GM23338 (cell line): ENCODE results near the gene MED12L. TPM values are rescaled to one million over a fixed set of nuclear protein-coding genes. Genes with fewer than 3 reads are reported as not detected.

Experiments used
- ATAC-seq: fragments of 200-7000 bp; cut with Tn5 transposase; 3 replicates; pipeline ENCODE4 v1.9.1; 2020
- DNase-seq: peaks from one replicate; pipeline ENCODE4 v3.0.0-alpha.2; 2015; ENCODE audit warnings: low spot score
- H2AFZ ChIP-seq: fragments of 200-600 bp; sonication (generic); 2 replicates; pipeline ENCODE4 v1.8.0; 2016; ENCODE audit warnings: antibody characterized with exemption, mild to moderate bottlenecking, moderate library complexity
- H3F3A ChIP-seq: fragments of 200-600 bp; sonication (generic); replicated peaks from 2 replicates; pipeline ENCODE4 v1.8.0; 2017; ENCODE audit warnings: antibody characterized with exemption, mixed run types, low read depth
- H3K27ac ChIP-seq: fragments of 200-600 bp; sonication (generic); 2 replicates; pipeline ENCODE4 v1.6.1; 2016; ENCODE audit warnings: low read depth
- H3K27me3 ChIP-seq: fragments of 200-600 bp; sonication (generic); 2 replicates; pipeline ENCODE4 v1.8.0; 2016; ENCODE audit warnings: mild to moderate bottlenecking, mixed run types, moderate library complexity; ENCODE audit not compliant: insufficient read depth
- H3K36me3 ChIP-seq: fragments of 200-600 bp; sonication (generic); 2 replicates; pipeline ENCODE4 v1.8.0; 2016; ENCODE audit warnings: mild to moderate bottlenecking; ENCODE audit not compliant: insufficient read depth
- H3K4me1 ChIP-seq: fragments of 200-600 bp; sonication (generic); 2 replicates; pipeline ENCODE4 v1.8.0; 2016; ENCODE audit warnings: mild to moderate bottlenecking, moderate library complexity; ENCODE audit not compliant: insufficient read depth
- H3K4me2 ChIP-seq: fragments of 200-600 bp; sonication (generic); 2 replicates; pipeline ENCODE4 v1.7.1; 2017; ENCODE audit warnings: mixed run types
- H3K4me3 ChIP-seq: fragments of 200-600 bp; sonication (generic); 2 replicates; pipeline ENCODE4 v1.6.1; 2016; ENCODE audit warnings: mixed run types
- H3K79me2 ChIP-seq: fragments of 200-600 bp; sonication (generic); replicated peaks from 2 replicates; pipeline ENCODE4 v1.8.0; 2017; ENCODE audit warnings: mild to moderate bottlenecking; ENCODE audit not compliant: insufficient read depth
- H3K9me2 ChIP-seq: fragments of 200-600 bp; sonication (generic); 2 replicates; pipeline ENCODE4 v1.8.0; 2017; ENCODE audit not compliant: insufficient read depth
- H4K20me1 ChIP-seq: fragments of 200-600 bp; sonication (generic); replicated peaks from 2 replicates; pipeline ENCODE4 v1.8.0; 2017; ENCODE audit warnings: mild to moderate bottlenecking; ENCODE audit not compliant: insufficient read depth
- H3K27ac Mint-ChIP-seq: 2 replicates; pipeline ENCODE4 v1.8.0; 2020; ENCODE audit warnings: inconsistent platforms, mild to moderate bottlenecking, moderate library complexity, mixed read lengths
- H3K27me3 Mint-ChIP-seq: 3 replicates; pipeline ENCODE4 v1.8.0; 2022; ENCODE audit warnings: low read depth, mild to moderate bottlenecking, moderate library complexity, mixed read lengths, inconsistent platforms; ENCODE audit not compliant: insufficient read depth, poor library complexity
- H3K36me3 Mint-ChIP-seq: 3 replicates; pipeline ENCODE4 v1.8.0; 2021; ENCODE audit warnings: low read depth, mild to moderate bottlenecking, inconsistent platforms, moderate library complexity, mixed read lengths
- H3K4me1 Mint-ChIP-seq: 3 replicates; pipeline ENCODE4 v1.8.0; 2020; ENCODE audit warnings: mild to moderate bottlenecking, inconsistent platforms, mixed read lengths
- H3K4me3 Mint-ChIP-seq: 3 replicates; pipeline ENCODE4 v1.8.0; 2021; ENCODE audit warnings: moderate library complexity, mild to moderate bottlenecking, inconsistent platforms, mixed read lengths
- H3K9me3 Mint-ChIP-seq: 3 replicates; pipeline ENCODE4 v1.8.0; 2020; ENCODE audit warnings: moderate library complexity, mild to moderate bottlenecking, inconsistent platforms, mixed read lengths
- CREB1 ChIP-seq: fragments of 250-450 bp; sonication (Bioruptor Pico); IDR thresholded peaks from 2 replicates; pipeline ENCODE4 v1.5.0; 2020; ENCODE audit warnings: low read depth, mild to moderate bottlenecking, moderate library complexity
- ETS1 ChIP-seq: IDR thresholded peaks from 2 replicates; pipeline ENCODE4 v1.6.1; 2016; ENCODE audit warnings: antibody characterized with exemption
- EZH2 ChIP-seq: fragments of 200-600 bp; sonication (generic); IDR thresholded peaks from one replicate; pipeline ENCODE4 v1.8.0; 2017; ENCODE audit warnings: antibody characterized with exemption, mild to moderate bottlenecking, low read depth; ENCODE audit not compliant: unreplicated experiment
- EZH2phosphoT487 ChIP-seq: fragments of 200-600 bp; sonication (generic); IDR thresholded peaks from one replicate; pipeline ENCODE4 v1.8.1; 2018; ENCODE audit warnings: antibody characterized with exemption; ENCODE audit not compliant: unreplicated experiment
- JUNB ChIP-seq: IDR thresholded peaks from one replicate; pipeline ENCODE4 v1.6.1; 2016; ENCODE audit warnings: antibody characterized with exemption; ENCODE audit not compliant: unreplicated experiment
- NANOG ChIP-seq: IDR thresholded peaks from 2 replicates; pipeline ENCODE4 v1.6.1; 2016; ENCODE audit warnings: antibody characterized with exemption, borderline replicate concordance
- POLR2AphosphoS5 ChIP-seq: IDR thresholded peaks from 2 replicates; pipeline ENCODE4 v1.6.1; 2016; ENCODE audit warnings: antibody characterized with exemption, low read depth
- REST ChIP-seq: IDR thresholded peaks from one replicate; pipeline ENCODE4 v1.6.1; 2018; ENCODE audit warnings: antibody characterized with exemption; ENCODE audit not compliant: unreplicated experiment
- STAT1 ChIP-seq: IDR thresholded peaks from one replicate; pipeline ENCODE4 v1.6.1; 2016; ENCODE audit warnings: antibody characterized with exemption; ENCODE audit not compliant: unreplicated experiment
- ZNF114 ChIP-seq: fragments of 250-450 bp; sonication (Bioruptor Pico); IDR thresholded peaks from 2 replicates; pipeline ENCODE4 v1.5.0; 2020; ENCODE audit warnings: mild to moderate bottlenecking, moderate library complexity
- ZNF331 ChIP-seq: fragments of 250-450 bp; sonication (Bioruptor Pico); IDR thresholded peaks from 2 replicates; pipeline ENCODE4 v1.5.0; 2020; ENCODE audit warnings: low read depth, mild to moderate bottlenecking, moderate library complexity
- ZNF462 ChIP-seq: fragments of 250-450 bp; sonication (Bioruptor Pico); IDR thresholded peaks from 2 replicates; pipeline ENCODE4 v1.5.0; 2020; ENCODE audit warnings: mild to moderate bottlenecking, moderate library complexity
- polyA plus RNA-seq: library from polyadenylated mRNA; unstranded; fragments of >200 nt; fragmentation: Nextera tagmentation; extraction: Ambion mirVana; gene quantifications from 2 replicates; pipeline ENCODE4 v1.2.1, GENCODE V29; 2016
- total RNA-seq: library from RNA; depleted of rRNA; stranded (reverse); fragments of >200 nt; shearing (Covaris generic); gene quantifications from 2 replicates; pipeline ENCODE4 v1.2.3, GENCODE V29; 2014
- TF ChIP-seq, protein P1 (sequence below), 2 experiments: fragments of 200-600 bp in 1 of 2; sonication (generic) in 1 of 2; conservative IDR thresholded peaks; 2 replicates each; pipeline versions ENCODE4 v1.5.1 to v1.6.1; 2016 to 2017; ENCODE audit warnings: antibody characterized with exemption in 2 of 2, low read depth in 2 of 2, mild to moderate bottlenecking in 2 of 2, moderate library complexity in 1 of 2

The MED12L gene
- total and polyA plus RNA-seq, 2 experiments from 2014 or later: 5.7 to 25.0 TPM

DNA sequence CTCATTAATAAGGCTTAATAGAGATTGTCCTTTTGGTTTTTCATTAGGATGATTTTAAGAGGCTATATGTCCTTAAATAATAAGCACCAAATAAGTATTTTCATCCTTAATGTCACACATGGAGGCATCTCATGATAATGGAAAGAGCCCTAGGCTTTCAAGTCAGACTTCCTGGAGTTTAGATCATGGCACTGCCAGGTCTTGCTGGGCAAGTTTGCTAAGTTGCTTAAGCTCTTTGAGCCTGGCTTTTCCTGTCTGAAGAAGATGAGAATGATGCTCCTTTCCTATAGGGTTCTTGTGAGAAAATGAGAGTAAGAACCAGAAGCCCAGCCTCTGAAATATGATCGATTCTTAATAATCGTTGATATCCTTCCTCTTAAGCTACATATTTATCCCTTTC is 322.5 kb downstream of the MED12L start:
- Histone ChIP-seq H3K27ac (no peak overlapping the region), H3K4me2 (no peak overlapping the region), H3K4me1 (no peaks in the 10 kb centered on the region; the same call in 1 of the 2 replicates), H3K9me2 (no peaks in the 10 kb centered on the region), H3K4me3 (no peak overlapping the region), H3K36me3 (no peaks in the 10 kb centered on the region), H3K79me2 (no peaks in the 10 kb centered on the region), H4K20me1 (no peaks in the 10 kb centered on the region), H3K27me3 (no peaks in the 10 kb centered on the region), H3F3A (no peaks in the 10 kb centered on the region), H2AFZ (no peak overlapping the region)
- H3K36me3 Mint-ChIP-seq: peaks cover under 1% of the 10 kb centered on the region; the same call in 2 of the 3 replicates
- TF ChIP-seq ETS1 (no peak), CREB1 (CRISPR knock-in tag) (no peak), EZH2 (no peak), ZNF462 (CRISPR knock-in tag) (no peak), NANOG (no peak), REST (no peak), ZNF331 (no peak), ZNF114 (no peak), POLR2AphosphoS5 (no peak), EZH2phosphoT487 (no peak), STAT1 (no peak), JUNB (no peak)
- TF ChIP-seq, protein P1, sequence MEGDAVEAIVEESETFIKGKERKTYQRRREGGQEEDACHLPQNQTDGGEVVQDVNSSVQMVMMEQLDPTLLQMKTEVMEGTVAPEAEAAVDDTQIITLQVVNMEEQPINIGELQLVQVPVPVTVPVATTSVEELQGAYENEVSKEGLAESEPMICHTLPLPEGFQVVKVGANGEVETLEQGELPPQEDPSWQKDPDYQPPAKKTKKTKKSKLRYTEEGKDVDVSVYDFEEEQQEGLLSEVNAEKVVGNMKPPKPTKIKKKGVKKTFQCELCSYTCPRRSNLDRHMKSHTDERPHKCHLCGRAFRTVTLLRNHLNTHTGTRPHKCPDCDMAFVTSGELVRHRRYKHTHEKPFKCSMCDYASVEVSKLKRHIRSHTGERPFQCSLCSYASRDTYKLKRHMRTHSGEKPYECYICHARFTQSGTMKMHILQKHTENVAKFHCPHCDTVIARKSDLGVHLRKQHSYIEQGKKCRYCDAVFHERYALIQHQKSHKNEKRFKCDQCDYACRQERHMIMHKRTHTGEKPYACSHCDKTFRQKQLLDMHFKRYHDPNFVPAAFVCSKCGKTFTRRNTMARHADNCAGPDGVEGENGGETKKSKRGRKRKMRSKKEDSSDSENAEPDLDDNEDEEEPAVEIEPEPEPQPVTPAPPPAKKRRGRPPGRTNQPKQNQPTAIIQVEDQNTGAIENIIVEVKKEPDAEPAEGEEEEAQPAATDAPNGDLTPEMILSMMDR (conservative IDR thresholded peaks at IDR 0.05; ENCODE audit: low read depth in 2 of 2): no peak
- ATAC-seq (no peak), DNase-seq (no peak)
- no peak overlapping the region for H3K27ac Mint-ChIP-seq
- H3K9me3 Mint-ChIP-seq: no peaks in the 10 kb centered on the region
- H3K27me3 Mint-ChIP-seq: peaks cover under 1% of the 10 kb centered on the region
- H3K4me3 Mint-ChIP-seq: no peak overlapping the region
- peaks cover 12% of the 10 kb centered on the region; the same call in 2 of the 3 replicates for H3K4me1 Mint-ChIP-seq
